HG03521 (cell line): Measurements from ENCODE around the gene SPACA7.
"Not testable (repeated sequence)": the region's sequence is repeated elsewhere in the genome, so short reads cannot be mapped to it uniquely, and the experiment has no call there.

ENCODE experiments used
- ATAC-seq: cut with Tn5 transposase; IDR thresholded peaks from one replicate; pipeline ENCODE4 v1.9.1; 2021; ENCODE audit warnings: mild to moderate bottlenecking, moderate library complexity; ENCODE audit not compliant: unreplicated experiment

SPACA7 gene

GRCh38 chr13:112349681-112350080, 26.5 kb upstream of the SPACA7 start:
- no peak for ATAC-seq

DNA sequence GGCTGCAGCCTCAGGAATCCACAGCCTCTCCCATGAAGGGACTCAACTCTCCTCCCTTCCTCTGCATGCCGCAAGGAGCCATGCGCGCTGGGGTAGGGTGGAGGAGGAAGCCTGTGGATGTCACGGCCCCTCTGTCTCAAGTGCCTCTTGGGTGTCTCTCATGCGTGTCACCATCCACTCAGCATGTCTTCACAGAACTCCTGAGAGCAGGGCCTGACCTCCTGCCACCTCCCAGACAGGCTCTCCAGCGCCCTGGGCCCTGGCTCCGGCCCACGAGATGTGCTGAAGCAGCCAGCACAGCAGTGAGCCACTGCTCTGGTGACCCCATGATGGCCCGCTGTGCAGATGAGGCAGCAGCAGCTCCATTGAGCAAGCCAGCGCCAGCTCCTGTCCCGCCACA, 25.9 kb upstream of the SPACA7 start:
- no peak for ATAC-seq

GRCh38 chr13:112351825-112352224, 24.3 kb upstream of the SPACA7 start:
- no peak for ATAC-seq

DNA sequence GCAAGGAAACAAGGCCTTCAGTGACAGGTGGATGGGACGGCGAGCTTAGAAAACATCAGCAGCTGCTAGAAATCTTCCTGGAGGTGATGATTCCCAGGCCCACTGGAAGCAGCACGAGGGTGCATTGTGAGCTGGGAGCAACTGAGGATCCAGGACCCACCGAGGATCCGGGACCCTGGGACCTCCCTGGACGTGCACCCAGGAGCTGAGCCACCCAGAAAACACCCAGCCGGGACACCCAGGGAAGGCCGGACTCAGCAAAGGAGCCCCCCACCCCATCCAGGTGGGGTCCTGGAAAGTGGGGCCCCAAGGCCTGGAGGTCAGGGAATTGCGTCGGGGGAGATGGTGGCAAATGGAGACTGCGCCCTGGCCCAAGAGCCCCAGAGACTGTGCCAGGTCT, 22.3 kb upstream of the SPACA7 start:
- ATAC-seq: no peak

- ATAC-seq: no peak
Measured at GRCh38 chr13:112354330-112355273, 21.6 kb upstream of the SPACA7 start.

DNA sequence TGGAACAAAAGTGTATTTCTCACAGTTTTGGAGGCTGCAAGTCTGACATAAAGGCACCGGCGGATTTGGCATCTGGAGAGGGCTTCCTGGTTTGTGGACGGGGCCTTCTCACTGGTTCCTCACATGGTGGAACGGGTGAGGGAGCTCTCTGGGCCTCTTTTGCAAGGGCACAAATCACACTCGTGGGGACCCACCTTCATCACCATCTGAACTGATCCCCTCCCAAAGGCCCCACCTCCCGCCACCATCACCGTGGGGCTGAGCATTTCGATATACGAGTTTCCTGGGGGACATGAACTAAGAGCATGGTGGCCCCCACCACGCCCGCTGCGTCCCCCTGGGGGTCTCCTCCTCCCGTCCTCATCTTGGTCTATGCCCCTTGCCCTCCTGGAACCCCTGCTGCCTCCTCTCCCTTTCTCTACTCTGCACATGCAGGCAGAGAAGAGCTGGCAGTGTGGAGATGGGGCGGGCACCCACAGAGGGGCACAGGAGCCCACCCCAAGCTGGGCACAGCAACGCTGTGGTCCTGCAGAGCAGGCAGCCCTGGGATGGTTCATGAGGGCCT, 20.8 kb upstream of the SPACA7 start:
- no peak for ATAC-seq

- ATAC-seq: no peak
Measured at GRCh38 chr13:112356190-112356589, 20.0 kb upstream of the SPACA7 start.

- no peak for ATAC-seq
Measured at GRCh38 chr13:112358156-112358555, 18.0 kb upstream of the SPACA7 start.

DNA sequence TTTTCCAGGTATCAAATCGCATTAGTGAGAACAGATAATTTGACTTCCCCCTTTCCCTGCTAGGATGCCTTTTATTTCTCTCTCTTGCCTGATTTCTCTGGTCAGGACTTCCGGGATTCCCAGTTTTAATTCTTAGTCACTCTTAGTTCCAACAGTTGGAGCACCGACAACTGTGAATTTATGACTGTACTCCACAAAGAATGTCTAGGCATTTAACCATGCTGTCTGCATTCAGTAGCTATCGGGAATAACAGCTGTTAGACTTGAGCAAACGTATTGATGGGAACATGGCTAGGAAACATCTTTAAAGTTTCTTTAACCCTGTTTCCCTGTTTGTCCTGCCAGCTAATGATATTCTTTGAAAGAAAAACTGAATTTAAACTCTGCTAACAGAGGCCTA, 14.1 kb upstream of the SPACA7 start:
- ATAC-seq: no peak

DNA sequence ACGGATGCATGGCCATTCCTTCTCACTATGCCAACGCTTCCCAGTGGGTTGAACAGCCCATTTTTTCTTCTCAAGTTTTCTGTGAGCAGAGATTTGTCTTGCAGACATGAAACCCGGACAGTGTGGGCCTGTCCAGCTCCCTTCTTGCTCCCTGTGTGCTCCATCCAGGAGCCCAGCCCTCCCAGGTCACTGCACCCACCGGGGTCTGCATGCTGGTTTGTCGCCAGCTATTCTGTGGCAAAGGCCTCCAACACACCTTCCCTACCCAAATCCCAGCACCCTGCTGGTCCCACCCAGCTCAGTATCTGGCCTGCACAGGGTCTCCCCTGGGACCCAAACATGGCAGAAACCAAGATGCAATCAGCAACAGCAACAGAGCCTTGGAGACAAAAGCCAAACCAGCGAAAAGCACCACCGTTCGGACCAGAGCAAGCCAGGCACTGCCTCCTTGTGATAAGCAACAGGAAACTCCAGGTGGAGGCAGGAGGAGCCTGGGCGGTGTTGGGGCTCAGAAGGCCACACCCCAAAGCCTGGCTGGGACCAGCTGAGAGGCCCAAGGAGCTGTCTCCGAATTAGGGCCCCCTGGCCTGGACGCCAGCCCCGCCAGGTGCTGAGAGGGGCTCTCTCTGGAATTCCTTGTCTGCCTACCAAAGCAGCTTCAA, 12.2 kb upstream of the SPACA7 start:
- no peak for ATAC-seq

DNA sequence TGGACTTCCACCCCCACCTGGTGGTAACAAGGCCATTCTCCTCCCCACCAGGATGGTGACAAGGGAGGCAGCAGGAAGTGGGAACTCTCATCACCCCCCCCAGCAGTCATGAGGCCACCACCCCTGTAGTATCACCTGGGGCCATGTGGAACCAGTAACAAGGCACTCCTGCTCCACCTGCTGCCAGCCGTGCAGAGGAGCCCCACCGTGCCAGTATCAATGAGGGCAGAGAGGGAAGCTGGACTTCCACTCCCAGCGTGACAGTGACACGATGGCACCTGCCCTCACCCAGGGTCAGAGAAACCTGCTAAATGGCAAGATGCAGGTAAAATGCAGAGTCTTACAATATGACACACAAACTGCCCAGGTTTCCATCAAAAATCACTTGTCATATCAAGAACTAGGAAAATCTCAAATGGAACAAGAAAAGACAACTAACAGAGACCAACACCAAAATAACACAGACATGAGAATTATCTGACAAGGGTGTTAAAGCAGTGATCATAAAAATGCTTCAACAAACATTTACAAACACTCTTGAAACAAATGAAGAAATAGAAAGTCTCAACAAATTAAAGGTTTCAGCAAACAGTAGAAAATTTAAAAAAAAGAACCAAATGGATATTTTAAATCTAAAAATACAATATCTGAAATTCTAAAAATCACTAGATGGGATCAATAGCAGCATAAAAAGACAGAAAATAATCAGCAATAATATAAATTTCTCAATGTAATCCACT, 9.1 kb upstream of the SPACA7 start:
- ATAC-seq: no peak

GRCh38 chr13:112368883-112369282, 7.3 kb upstream of the SPACA7 start:
- ATAC-seq: no peak

GRCh38 chr13:112370311-112370710, 5.8 kb upstream of the SPACA7 start:
- no peak for ATAC-seq

- ATAC-seq: no peak
Measured at GRCh38 chr13:112374271-112374670, 1.9 kb upstream of the SPACA7 start.

DNA sequence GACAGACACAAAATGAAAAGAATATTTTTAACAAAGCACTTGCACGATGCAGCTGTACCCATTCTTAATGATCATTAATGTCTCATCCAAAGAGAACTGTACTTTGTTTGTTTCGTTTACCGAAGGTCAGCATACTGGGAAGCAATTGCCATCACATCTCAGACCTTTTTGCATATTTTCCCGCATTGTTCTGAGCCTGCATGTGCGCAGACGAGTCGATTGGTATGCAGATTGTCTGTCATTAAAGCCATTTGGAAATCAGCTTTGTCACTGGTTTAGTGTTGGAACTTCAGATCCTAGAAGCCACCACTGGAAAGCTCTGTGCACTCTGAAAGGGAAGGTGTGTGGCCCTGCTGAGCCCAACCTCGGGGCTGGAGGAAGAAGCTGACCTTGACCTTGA, 15.6 kb downstream of the SPACA7 start:
- ATAC-seq: no peak

GRCh38 chr13:112392719-112393118, 16.6 kb downstream of the SPACA7 start:
- no peak for ATAC-seq

DNA sequence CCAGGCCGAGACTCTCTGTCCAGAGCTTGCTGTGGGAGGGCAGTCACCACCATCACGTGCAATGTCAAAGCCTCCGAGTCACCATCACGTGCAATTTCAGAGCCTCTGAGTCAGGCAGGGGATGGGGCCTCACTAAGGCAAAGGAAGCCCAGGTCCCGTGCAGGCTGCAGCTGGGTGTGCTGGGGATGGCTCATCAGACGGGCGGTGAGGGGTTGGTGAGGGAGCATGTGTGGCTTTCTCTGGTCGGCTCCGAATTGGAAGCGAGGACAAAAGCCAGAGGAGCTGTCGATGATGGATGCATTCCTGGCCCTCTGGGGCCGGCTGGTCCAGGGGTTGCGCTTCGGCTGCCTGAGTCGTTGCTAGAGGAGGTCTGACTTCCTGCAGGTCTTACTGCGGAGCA, 18.9 kb downstream of the SPACA7 start:
- not testable (repeated sequence) for ATAC-seq

GRCh38 chr13:112395941-112396340, 19.8 kb downstream of the SPACA7 start:
- ATAC-seq: not testable (repeated sequence)

DNA sequence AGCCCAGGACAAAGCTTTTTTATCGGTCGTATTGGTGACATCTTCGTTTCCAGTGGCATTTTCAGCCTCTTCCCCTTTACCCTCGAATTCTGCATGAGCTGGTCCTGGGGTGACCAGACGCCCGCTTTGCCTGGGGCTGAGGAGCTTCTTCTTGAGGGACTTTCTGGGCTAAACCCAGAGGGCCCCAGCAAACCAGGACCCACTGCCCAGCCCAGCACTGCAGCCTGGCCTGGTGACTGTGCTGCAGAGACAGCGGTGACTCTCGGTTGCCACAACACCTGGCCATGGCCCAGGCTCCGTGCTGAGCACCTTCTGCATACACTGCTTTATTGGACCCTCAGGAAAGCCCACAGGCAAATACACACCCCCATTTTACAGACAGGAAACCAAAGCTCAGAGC, 21.0 kb downstream of the SPACA7 start:
- ATAC-seq: no peak

- ATAC-seq: not testable (repeated sequence)
Measured at GRCh38 chr13:112398347-112398746, 22.2 kb downstream of the SPACA7 start.

DNA sequence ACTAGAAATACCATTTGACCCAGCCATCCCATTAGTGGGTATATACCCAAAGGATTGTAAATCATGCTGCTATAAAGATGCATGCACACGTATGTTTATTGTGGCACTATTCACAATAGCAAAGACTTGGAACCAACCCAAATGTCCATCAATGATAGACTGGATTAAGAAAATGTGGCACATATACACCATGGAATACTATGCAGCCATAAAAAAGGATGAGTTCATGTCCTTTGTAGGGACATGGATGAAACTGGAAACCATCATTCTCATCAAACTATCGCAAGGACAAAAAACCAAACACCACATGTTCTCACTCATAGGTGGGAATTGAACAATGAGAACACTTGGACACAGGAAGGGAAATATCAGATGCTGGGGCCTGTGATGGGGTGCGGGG, 33.7 kb downstream of the SPACA7 start:
- ATAC-seq: not testable (repeated sequence)
